ENCODE measurements around the gene PDZRN3. TPM values are rescaled to one million over a fixed set of nuclear protein-coding genes. Genes with fewer than 3 reads are reported as not detected.

PDZRN3 gene
- total RNA-seq, 1 donor from 2014 or later = 58.6 TPM

- H3K4me3 Mint-ChIP-seq = no peak overlapping the region
- H3K9me3 Mint-ChIP-seq = no peaks in the 10 kb centered on the region
- H3K4me1 Mint-ChIP-seq (ENCODE audit: unreplicated experiment) = no peaks in the 10 kb centered on the region
- TF ChIP-seq, protein P1, sequence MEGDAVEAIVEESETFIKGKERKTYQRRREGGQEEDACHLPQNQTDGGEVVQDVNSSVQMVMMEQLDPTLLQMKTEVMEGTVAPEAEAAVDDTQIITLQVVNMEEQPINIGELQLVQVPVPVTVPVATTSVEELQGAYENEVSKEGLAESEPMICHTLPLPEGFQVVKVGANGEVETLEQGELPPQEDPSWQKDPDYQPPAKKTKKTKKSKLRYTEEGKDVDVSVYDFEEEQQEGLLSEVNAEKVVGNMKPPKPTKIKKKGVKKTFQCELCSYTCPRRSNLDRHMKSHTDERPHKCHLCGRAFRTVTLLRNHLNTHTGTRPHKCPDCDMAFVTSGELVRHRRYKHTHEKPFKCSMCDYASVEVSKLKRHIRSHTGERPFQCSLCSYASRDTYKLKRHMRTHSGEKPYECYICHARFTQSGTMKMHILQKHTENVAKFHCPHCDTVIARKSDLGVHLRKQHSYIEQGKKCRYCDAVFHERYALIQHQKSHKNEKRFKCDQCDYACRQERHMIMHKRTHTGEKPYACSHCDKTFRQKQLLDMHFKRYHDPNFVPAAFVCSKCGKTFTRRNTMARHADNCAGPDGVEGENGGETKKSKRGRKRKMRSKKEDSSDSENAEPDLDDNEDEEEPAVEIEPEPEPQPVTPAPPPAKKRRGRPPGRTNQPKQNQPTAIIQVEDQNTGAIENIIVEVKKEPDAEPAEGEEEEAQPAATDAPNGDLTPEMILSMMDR (conservative IDR thresholded peaks at IDR 0.05) = no peak
- H3K27ac Mint-ChIP-seq = no peak overlapping the region
- H3K36me3 Mint-ChIP-seq = peaks cover 60% of the 10 kb centered on the region
- H3K27me3 Mint-ChIP-seq = no peaks in the 10 kb centered on the region
- no peak for DNase-seq (ENCODE audit: extremely low spot score, unreplicated experiment)
Measured at GRCh38 chr3:73385568-73385967, 239.2 kb downstream of the PDZRN3 start.

- H3K27ac Mint-ChIP-seq = no peak overlapping the region
- H3K4me3 Mint-ChIP-seq = no peak overlapping the region
- TF ChIP-seq, protein P1 (conservative IDR thresholded peaks at IDR 0.05) = no peak
- peaks cover 7% of the 10 kb centered on the region for H3K4me1 Mint-ChIP-seq (ENCODE audit: unreplicated experiment)
- H3K27me3 Mint-ChIP-seq = no peaks in the 10 kb centered on the region
- no peaks in the 10 kb centered on the region for H3K9me3 Mint-ChIP-seq
- H3K36me3 Mint-ChIP-seq = peaks cover 52% of the 10 kb centered on the region
- no peak for DNase-seq (ENCODE audit: extremely low spot score, unreplicated experiment)
Measured at GRCh38 chr3:73384091-73384906, 240.4 kb downstream of the PDZRN3 start.

DNA sequence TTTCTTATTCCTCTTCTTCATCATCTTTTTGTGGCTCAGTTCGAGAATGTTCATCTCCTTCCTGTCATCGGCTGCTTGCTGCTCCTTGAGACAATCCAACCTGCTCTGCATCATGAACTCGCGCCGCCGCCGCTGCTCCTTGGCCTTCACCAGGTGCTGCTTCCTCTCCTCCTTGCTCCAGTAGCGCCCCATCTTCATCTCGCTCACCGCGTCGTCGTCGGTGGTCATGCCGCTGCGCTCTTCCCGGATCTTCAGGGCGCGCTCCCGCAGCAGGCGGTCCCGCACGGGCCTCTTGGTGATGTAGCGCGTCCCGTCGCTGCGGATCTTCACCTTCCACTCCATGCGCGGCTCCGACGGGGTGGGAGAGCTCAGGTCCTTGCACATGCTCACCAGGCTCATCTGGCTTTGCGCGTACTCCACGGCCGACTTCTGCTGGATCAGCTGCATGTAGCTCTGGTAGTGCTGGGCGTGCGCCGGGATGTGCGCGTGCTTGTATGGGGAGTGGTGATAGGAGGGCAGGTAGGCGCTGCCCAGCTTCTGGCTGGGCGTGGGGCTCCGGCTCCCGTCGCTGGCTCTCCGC is 241.2 kb downstream of the PDZRN3 start:
- peak overlapping the region; percentile 11 for H3K27ac Mint-ChIP-seq
- TF ChIP-seq, protein P1 (conservative IDR thresholded peaks at IDR 0.05) = no peak

DNA sequence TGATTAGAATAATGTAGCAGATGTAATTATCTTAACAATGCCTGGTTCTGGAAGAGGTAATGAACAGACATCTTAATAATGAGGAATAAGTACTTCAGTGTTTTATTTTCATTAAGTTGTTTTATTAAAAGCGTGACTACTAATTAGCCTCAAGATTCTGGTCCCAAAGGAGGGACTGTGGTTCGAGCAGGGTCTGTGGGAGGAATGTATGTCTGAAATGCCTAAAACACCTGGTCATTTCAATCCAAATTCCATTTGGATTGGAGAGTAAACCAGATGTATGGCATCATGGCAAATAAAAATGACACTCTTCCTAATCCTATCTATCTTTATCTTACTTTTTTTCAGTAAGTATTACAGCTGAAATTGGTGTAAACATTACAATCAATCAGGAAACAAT is 243.2 kb downstream of the PDZRN3 start:
- peaks cover 5% of the 10 kb centered on the region for H3K27me3 Mint-ChIP-seq
- H3K4me1 Mint-ChIP-seq (ENCODE audit: unreplicated experiment) = peaks cover 7% of the 10 kb centered on the region
- TF ChIP-seq, protein P1 (conservative IDR thresholded peaks at IDR 0.05) = no peak
- H3K27ac Mint-ChIP-seq = peak overlapping the region; percentile 35
- DNase-seq (ENCODE audit: extremely low spot score, unreplicated experiment) = no peak
- no peak overlapping the region for H3K4me3 Mint-ChIP-seq
- H3K9me3 Mint-ChIP-seq = no peaks in the 10 kb centered on the region
- H3K36me3 Mint-ChIP-seq = peaks cover 30% of the 10 kb centered on the region

More for the DNA sequence above, 241.2 kb downstream of the PDZRN3 start:
- peaks cover 47% of the 10 kb centered on the region for H3K36me3 Mint-ChIP-seq
- DNase-seq (ENCODE audit: extremely low spot score, unreplicated experiment) = no peak
- peaks cover 7% of the 10 kb centered on the region for H3K4me1 Mint-ChIP-seq (ENCODE audit: unreplicated experiment)
- no peak overlapping the region for H3K4me3 Mint-ChIP-seq
- H3K27me3 Mint-ChIP-seq = no peaks in the 10 kb centered on the region
- no peaks in the 10 kb centered on the region for H3K9me3 Mint-ChIP-seq

DNA sequence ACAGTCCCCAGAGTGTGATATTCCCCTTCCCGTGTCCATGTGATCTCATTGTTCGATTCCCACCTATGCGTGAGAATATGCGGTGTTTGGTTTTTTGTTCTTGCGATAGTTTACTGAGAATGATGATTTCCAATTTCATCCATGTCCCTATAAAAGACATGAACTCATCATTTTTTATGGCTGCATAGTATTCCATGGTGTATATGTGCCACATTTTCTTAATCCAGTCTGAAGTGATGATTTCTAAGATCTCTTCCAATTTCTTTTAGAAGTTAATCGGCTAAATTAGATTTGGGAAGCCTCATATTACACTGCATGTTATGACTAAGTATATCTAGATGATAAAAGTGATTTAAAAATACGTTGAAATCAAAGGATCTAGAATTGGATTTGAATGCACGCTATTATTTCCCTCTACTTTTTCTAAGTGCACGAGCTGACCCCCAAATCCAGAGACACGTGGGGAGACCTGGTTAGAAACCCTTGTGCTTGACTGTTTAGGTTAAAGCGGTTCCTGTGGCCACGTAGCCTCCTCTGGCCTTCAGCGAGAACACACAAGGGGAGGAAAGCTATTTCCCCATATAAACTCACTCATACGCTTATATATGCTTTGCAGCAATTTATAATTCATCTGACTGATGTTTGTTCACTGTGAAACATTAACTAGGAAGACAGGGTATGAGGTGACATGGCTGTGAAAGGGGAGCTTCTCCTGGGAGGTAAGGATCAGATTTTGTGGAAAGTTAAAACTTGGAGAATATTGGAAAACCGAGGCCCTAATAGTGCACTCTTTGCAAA is 243.8 kb downstream of the PDZRN3 start:
- no peaks in the 10 kb centered on the region for H3K9me3 Mint-ChIP-seq
- TF ChIP-seq, protein P1 (conservative IDR thresholded peaks at IDR 0.05) = no peak
- peak overlapping the region; percentile 21 for H3K4me3 Mint-ChIP-seq
- peaks cover 30% of the 10 kb centered on the region for H3K36me3 Mint-ChIP-seq
- peaks cover 5% of the 10 kb centered on the region for H3K27me3 Mint-ChIP-seq
- peaks cover 7% of the 10 kb centered on the region for H3K4me1 Mint-ChIP-seq (ENCODE audit: unreplicated experiment)
- no peak for DNase-seq (ENCODE audit: extremely low spot score, unreplicated experiment)
- peak overlapping the region; percentile 35 for H3K27ac Mint-ChIP-seq
